ENCODE measurements around the gene XYLT2. TPM values are rescaled to one million over a fixed set of nuclear protein-coding genes. Genes with fewer than 3 reads are reported as not detected.

Gene XYLT2
- total RNA-seq, 2 experiments from 2014 or later = 24.4 to 25.3 TPM

DNA sequence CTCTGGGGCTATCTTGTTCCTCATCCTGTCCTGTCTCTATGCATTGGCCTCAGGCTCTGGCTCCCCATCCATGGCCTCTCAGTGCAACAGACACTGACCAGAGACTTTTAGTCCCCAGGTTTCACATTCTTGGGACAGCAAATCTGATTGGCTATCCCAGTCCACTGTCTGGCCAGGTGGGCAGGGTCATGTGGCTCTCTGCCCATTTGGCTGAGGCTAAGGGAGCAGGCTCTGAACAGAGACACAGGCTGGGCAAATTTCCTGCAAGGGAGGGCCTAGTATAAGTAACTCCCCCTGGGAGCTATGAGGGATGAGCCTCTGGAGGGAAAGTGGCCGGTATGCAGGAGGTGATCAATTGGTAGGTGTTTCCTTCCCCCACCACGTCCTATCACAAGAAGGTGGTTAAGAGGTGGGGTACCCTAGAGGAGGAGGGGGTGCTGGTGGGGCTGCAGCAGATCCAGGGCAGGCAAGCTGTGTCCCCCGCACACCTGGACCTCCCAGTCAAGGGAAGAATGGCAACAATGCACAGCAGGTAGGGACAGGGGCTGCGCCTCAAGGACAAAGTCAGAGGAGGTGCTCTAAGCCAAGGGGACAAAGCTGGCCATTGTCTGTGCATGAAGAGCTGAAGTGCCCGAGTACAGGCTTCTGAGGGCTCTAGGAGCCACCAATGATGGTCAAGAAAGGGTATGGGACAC is 13.2 kb downstream of the XYLT2 start:
- Mint-ChIP-seq H3K4me3 (no peak overlapping the region), H3K36me3 (ENCODE audit: low read depth) (peaks cover 16% of the 10 kb centered on the region), H3K9me3 (no peaks in the 10 kb centered on the region), H3K4me1 (ENCODE audit: low read depth) (peaks cover 16% of the 10 kb centered on the region), H3K27ac (peak overlapping the region; percentile 75), H3K27me3 (no peaks in the 10 kb centered on the region)
- ATAC-seq (no peak), DNase-seq (no peak)
- no peak for TF ChIP-seq CTCF (IDR thresholded peaks at IDR 0.05)
- intact Hi-C loops (cut with micrococcal nuclease) = no loop called here
- CTCF ChIA-PET = interaction anchor here (0.7 to 6.6 kb wide), 3 partner anchors 12 to 120 kb away, joined by 4 to 74 read pairs (median 69); partner anchors contain the start of genes LRRC59 and XYLT2
- POLR2A ChIA-PET = interaction anchor here (1.0 to 8.1 kb wide), 5 partner anchors 9 to 38 kb away, joined by 3 to 69 read pairs (median 6); partner anchors contain the start of genes EME1, LRRC59, MRPL27 and XYLT2

GRCh38 chr17:50359998-50360461 is 14.1 kb downstream of the XYLT2 start:
- POLR2A ChIA-PET = interaction anchor here (1.9 to 8.1 kb wide), 2 partner anchors 12 to 13 kb away, joined by 7 to 69 read pairs; partner anchors contain the start of genes EME1, MRPL27 and XYLT2
- ATAC-seq (no peak), DNase-seq (no peak)
- intact Hi-C loops (cut with micrococcal nuclease) = no loop called here
- Mint-ChIP-seq H3K4me3 (no peak overlapping the region), H3K27ac (peak overlapping the region; percentile 75), H3K9me3 (no peaks in the 10 kb centered on the region), H3K27me3 (no peaks in the 10 kb centered on the region), H3K36me3 (ENCODE audit: low read depth) (peaks cover 13% of the 10 kb centered on the region), H3K4me1 (ENCODE audit: low read depth) (peaks cover 16% of the 10 kb centered on the region)
- CTCF ChIA-PET = interaction anchor here (0.9 to 6.6 kb wide), 3 partner anchors 9 to 38 kb away, joined by 3 to 74 read pairs (median 69); partner anchors contain the start of genes LRRC59 and XYLT2
- no peak for TF ChIP-seq CTCF (IDR thresholded peaks at IDR 0.05)

DNA sequence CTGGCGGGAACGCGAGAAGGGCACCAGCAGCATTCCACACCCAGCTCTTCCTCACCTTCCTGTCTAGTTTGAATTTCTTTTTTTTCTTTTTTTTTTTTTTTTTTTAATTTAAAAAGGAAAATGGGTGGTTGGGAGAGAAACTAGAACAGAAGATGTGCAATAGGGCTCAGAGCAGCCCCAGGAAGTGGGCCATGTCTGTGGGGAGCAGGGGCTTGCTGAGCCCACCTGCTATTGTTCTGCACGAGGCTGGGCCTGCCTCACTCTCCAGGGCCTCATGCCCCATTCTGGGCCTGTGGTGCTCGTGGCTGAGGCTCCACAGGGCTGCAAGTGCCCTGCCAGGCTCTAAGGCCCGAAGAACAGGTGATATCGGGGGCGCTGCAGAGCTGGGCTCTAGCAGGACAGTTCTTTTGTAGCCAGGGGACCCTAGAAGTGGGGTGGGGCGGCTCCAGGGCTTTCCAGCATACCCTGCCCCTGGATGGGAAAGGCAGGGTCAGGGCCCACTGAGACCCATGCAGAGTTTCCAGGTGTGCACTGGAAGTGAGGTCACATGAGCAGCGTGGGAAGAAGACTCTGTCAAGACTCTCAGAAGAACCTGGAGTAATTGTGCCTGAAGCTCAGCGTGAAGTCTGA is 14.7 kb downstream of the XYLT2 start:
- TF ChIP-seq CTCF (IDR thresholded peaks at IDR 0.05) = no peak
- peaks cover 16% of the 10 kb centered on the region for H3K4me1 Mint-ChIP-seq (ENCODE audit: low read depth)
- no peaks in the 10 kb centered on the region for H3K27me3 Mint-ChIP-seq
- CTCF ChIA-PET = interaction anchor here (0.8 to 6.6 kb wide), 11 partner anchors 9 to 161 kb away, joined by 3 to 74 read pairs (median 13); partner anchors contain the start of genes EME1, LRRC59, MRPL27 and RSAD1
- H3K36me3 Mint-ChIP-seq (ENCODE audit: low read depth) = peaks cover 9% of the 10 kb centered on the region
- H3K4me3 Mint-ChIP-seq = no peak overlapping the region
- DNase-seq = no peak
- no peaks in the 10 kb centered on the region for H3K9me3 Mint-ChIP-seq
- H3K27ac Mint-ChIP-seq = peak overlapping the region; percentile 77
- intact Hi-C loops (cut with micrococcal nuclease) = no loop called here
- peak; percentile 38 for ATAC-seq
- POLR2A ChIA-PET = interaction anchor here (1.1 to 8.1 kb wide), 3 partner anchors 12 to 33 kb away, joined by 4 to 69 read pairs (median 50); partner anchors contain the start of genes EME1, MRPL27 and XYLT2

GRCh38 chr17:50361561-50362480 is 15.9 kb downstream of the XYLT2 start:
- Mint-ChIP-seq H3K4me3 (no peak overlapping the region), H3K36me3 (ENCODE audit: low read depth) (peaks cover 4% of the 10 kb centered on the region), H3K9me3 (no peaks in the 10 kb centered on the region), H3K27ac (peak overlapping the region; percentile 79), H3K27me3 (no peaks in the 10 kb centered on the region), H3K4me1 (ENCODE audit: low read depth) (peaks cover 16% of the 10 kb centered on the region)
- peak; percentile 73 for DNase-seq
- POLR2A ChIA-PET = interaction anchor here (0.6 to 8.1 kb wide), 9 partner anchors 10 to 50 kb away, joined by 3 to 69 read pairs (median 4); partner anchors contain the start of genes EME1, MRPL27 and XYLT2
- ATAC-seq = peak; percentile 87
- intact Hi-C loops (cut with micrococcal nuclease) = no loop called here
- CTCF ChIA-PET = interaction anchor here (0.6 to 6.6 kb wide), 37 partner anchors 10 to 200 kb away, joined by 3 to 74 read pairs (median 4); partner anchors contain the start of genes CHAD, COL1A1, EME1 and LRRC59
- peak; percentile 85 for TF ChIP-seq CTCF (IDR thresholded peaks at IDR 0.05)

Measured in activated CD8-positive, alpha-beta T cell treated with anti-CD3 and anti-CD28 coated beads for 36 hours (primary cell).